GM18498 (cell line): ENCODE measurements around the gene ZNF574.

Source experiments
- ATAC-seq: cut with Tn5 transposase; IDR thresholded peaks from one replicate; pipeline ENCODE4 v1.9.1; 2021; ENCODE audit warnings: mild to moderate bottlenecking, moderate library complexity; ENCODE audit not compliant: unreplicated experiment

Gene ZNF574

DNA sequence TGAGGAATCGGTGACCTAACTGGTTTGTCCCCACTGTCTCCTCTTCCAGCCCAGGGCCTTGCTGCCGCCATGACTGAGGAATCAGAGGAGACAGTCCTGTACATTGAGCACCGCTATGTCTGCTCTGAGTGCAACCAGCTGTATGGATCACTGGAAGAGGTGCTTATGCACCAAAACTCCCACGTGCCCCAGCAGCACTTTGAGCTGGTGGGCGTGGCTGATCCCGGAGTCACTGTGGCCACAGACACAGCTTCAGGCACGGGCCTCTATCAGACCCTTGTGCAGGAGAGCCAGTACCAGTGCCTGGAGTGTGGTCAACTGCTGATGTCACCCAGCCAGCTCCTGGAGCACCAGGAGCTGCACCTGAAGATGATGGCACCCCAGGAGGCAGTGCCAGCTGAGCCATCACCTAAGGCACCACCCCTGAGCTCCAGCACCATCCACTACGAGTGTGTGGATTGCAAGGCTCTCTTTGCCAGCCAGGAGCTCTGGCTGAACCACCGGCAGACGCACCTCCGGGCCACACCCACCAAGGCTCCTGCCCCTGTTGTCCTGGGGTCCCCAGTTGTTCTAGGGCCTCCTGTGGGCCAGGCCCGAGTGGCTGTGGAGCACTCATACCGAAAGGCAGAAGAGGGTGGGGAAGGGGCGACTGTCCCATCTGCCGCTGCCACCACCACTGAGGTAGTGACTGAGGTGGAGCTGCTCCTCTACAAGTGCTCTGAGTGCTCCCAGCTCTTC lies 2.7 kb downstream of the ZNF574 start:
- no peak for ATAC-seq

DNA sequence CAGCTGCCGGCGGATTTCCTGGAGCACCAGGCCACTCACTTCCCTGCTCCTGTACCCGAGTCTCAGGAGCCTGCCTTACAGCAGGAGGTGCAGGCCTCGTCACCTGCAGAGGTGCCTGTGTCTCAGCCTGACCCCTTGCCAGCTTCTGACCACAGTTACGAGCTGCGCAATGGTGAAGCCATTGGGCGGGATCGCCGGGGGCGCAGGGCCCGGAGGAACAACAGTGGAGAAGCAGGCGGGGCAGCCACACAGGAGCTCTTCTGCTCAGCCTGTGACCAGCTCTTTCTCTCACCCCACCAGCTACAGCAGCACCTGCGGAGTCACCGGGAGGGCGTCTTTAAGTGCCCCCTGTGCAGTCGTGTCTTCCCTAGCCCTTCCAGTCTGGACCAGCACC lies 3.3 kb downstream of the ZNF574 start:
- ATAC-seq, result no peak

DNA sequence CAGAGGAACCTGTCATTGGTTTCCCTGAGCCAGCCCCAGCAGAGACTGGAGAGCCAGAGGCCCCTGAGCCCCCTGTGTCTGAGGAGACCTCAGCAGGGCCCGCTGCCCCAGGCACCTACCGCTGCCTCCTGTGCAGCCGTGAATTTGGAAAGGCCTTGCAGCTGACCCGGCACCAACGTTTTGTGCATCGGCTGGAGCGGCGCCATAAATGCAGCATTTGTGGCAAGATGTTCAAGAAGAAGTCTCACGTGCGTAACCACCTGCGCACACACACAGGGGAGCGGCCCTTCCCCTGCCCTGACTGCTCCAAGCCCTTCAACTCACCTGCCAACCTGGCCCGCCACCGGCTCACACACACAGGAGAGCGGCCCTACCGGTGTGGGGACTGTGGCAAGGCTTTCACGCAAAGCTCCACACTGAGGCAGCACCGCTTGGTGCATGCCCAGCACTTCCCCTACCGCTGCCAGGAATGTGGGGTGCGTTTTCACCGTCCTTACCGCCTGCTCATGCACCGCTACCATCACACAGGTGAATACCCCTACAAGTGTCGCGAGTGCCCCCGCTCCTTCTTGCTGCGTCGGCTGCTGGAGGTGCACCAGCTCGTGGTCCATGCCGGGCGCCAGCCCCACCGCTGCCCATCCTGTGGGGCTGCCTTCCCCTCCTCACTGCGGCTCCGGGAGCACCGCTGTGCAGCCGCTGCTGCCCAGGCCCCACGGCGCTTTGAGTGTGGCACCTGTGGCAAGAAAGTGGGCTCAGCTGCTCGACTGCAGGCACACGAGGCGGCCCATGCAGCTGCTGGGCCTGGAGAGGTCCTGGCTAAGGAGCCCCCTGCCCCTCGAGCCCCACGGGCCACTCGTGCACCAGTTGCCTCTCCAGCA lies 4.2 kb downstream of the ZNF574 start:
- no peak for ATAC-seq

DNA sequence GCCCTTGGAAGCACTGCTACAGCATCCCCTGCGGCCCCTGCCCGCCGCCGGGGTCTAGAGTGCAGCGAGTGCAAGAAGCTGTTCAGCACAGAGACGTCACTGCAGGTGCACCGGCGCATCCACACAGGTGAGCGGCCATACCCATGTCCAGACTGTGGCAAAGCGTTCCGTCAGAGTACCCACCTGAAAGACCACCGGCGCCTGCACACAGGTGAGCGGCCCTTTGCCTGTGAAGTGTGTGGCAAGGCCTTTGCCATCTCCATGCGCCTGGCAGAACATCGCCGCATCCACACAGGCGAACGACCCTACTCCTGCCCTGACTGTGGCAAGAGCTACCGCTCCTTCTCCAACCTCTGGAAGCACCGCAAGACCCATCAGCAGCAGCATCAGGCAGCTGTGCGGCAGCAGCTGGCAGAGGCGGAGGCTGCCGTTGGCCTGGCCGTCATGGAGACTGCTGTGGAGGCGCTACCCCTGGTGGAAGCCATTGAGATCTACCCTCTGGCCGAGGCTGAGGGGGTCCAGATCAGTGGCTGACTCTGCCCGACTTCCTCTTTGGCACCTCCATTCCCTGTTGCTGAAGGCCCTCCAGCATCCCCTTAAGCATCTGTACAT lies 4.9 kb downstream of the ZNF574 start:
- no peak for ATAC-seq

DNA sequence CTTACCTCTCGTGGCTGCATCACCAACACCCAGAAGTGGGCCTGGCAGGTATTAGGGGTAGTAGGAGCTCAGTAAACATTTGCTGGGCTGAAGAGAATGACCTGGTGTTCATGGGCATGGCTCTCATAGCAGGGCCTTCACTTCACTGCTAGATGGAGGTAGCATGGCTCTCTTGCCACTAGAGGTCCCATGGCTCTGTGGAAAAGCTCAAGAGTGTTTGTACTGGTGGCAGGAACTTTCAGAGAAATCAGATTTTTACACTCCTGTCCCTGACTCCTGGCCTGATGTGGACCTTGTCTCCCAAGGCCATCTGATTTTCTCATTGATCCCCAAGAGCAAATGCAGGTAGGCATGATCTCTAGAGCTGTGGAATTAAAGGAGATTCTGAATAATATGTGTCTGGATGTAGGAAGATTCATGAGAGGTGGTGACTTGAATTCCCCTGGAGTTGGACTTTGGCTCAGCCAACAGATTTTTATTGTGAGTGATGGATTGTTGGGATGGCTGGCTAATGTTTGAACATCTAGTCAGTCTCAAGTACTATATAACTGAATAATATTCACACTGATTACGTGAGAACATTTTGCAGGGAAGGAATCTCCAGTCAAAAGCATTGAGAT lies 5.7 kb downstream of the ZNF574 start:
- ATAC-seq, result no peak

DNA sequence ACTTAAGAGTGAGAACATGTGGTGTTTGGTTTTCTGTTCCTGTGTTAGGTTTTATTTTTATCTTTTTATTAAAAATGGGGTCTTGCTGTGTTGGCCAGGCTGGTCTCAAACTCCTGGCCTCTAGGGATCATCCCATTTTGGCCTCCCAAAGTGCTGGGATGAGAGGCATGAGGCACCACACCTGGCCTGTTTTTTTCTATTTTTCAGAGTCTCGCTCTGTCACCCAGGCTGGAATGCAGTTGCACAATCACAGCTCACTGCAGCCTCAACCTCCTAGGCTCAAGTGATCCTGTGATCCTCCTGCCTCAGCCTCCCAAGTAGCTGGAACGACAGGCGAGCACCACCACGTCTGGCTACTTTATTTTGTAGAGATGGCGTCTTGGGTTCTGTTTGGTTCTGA lies 7.6 kb downstream of the ZNF574 start:
- ATAC-seq, result no peak

DNA sequence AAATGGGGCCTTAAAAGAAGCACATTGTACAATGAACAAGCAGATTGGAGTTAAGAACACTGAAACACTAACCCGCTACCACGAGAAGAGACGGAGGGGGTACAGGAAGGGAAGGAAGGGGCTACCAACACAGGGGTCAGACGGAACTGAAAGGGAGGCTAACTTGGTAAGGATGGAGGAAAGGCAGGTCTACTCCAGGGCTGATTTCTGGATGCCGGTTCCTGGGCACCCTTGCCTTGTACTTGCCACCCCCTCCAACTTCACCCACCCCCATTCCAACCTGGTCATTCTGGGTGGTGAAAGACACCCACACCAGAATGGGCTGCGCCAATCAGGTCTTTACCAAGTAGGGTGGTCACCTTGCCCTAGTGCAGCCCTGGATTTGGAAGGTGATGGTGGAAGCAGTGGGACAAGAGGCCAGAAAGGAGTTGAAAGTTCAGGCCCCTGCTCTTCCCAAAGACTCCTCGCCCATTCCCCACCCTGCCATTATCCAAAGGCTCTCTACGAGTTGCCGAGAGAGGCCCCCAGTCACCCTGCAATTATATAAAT lies 10.3 kb downstream of the ZNF574 start:
- no peak for ATAC-seq

DNA sequence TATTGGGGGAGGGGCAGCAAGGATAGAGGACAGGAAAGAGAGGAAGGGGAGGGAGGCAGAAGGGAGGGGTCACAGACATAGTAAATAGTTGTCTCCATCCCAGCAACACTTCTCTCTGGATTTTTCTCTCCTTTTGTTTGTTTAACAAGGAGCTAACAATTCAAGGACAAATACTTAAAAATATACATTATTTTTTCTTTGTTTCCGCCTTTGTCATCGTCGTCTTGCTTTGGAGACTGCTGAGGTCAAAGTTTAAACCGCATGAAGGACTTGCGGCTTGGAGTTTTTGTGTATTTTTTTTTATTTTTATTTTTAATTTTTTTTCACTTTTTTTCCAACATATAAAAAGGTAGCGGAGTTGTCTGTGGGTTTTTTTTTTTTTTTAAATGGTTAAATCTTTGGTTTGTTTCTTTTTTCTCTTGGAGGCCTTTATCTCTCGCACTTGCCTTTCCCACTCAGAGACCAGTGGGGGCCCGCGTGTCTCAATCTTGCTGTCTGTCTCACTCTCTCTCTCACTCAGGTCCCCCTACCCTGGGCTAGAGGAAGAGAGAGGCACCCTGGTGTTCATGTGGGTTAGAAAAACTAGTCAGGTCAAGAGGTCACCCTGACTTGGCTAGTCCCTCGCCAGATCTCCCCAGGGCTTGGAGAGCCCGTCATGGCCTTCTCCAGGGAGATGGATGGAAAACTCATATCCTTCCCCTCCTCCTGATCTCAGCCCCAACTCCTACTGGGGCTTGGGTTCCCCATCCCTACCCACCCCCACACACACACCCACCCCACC lies 11.0 kb downstream of the ZNF574 start:
- no peak for ATAC-seq

DNA sequence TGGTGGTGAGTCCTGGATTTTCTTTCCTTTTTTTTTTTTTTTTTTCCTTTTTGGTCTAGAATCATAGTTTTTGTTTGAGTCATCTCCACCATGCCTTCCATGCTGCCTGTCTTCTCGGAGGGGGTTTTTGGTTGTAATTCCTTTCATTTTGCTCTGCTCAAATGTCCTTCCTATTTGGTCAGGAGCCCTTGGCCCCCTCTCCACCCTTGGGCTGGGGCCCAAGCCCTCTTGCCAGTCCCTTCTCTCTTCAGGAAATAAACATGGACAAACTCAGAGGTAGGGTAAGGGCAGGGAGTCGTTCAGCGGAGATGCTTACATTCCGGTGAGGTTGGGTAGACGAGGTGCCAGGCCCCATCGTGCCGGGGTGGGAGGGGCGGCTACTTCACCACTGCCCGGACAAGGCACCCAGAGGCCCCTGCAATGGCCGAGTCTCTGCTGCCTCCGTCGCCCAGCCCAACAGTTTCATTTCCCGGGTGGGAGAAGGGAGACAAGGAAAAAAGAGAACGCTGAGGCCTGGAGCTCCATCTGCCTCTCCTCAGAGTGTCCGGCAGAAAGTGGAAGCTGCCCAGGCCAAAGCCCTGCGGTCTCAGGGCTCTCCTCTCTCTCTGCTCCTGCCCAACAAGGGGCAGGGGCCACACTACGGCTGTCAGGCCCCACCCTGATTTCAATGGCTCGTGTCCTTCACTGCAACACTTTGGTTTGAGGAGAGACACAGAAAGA lies 12.7 kb downstream of the ZNF574 start:
- ATAC-seq, result no peak

DNA sequence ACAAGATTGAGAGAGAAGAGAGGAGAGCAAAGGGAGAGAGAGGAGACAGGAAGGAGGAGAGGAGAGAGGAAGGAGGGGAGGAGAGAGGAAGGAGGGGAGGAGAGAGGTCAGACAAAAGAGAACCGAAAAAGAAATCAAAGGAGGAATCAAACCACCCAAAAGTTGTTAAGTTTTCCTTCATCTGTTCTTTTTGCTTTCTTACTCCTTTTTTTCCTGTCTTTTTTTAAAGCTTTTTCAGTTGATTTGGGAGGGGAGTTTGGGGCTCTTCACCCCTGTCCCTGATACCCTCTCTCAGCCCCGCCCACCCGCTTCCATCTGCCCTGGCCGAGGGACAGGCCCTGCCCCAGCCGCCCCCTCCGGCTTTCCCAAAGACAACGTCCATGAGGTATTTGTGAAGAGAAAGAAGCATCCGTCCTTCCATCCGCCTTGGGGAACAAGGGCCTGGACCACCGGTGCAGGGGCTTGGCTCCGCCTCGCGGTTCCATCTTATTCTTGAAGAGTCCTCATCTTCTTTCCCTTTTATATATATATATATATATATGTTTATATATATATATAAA lies 13.3 kb downstream of the ZNF574 start:
- ATAC-seq, result no peak

DNA sequence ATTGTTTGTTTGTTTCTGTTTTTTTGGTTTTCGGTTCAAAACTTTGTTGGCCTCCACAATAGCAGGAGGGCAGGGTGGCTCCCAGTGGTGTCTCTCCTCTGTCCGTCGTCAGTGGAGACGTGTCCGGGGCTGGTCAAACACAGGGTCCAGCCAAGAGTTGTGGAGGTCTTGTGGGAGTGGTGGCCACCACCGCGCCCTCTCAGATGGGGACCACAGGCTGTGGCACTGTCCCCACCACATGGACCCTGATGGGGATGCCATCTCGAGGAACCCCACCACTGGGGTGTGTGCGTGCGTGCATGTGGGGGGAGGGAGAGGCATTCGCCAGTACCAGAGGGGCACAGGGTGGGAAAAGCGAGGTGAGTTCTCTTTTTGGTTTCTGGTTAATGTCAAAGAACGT lies 13.8 kb downstream of the ZNF574 start:
- ATAC-seq, result no peak

DNA sequence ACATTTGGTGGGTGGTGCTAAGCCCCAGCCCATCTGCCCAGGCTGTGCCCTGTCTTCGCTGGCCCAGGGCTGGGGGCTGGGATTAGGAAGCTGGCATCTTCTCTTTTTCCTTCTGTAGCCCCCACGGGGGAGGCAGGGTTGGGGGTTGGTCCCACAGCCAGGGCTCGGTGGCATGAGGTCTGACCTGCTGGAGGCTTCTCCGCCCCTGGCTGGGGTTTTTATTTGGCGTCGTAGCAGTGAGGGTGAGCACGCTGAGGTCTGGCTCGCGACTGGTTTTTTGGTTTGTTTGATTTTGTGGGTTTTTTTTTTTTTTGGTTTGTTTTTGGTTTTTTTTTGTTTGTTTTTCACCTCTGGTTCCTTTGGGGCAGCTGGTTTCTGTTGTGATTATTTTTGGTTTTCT lies 14.7 kb downstream of the ZNF574 start:
- no peak for ATAC-seq

DNA sequence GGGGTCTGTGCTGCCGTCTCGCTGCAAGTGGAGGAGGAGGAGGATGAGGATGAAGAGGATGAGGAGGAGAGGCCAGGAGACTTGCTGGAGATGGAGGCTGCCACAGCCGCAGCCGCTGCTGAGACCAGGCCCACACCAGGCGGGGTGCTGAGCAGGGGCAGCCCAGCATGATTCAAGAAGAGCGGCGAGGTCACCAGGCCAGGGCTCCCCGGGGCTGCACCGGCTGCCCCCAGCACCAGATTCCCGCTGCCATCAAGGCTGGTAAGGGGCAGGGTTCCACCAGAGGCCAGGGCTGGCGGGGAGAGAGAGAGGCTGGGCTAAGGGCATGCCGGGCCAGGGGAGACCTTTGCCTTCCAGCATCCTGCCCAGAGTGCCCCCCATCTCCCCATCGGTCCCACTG lies 15.3 kb downstream of the ZNF574 start:
- ATAC-seq, result no peak

DNA sequence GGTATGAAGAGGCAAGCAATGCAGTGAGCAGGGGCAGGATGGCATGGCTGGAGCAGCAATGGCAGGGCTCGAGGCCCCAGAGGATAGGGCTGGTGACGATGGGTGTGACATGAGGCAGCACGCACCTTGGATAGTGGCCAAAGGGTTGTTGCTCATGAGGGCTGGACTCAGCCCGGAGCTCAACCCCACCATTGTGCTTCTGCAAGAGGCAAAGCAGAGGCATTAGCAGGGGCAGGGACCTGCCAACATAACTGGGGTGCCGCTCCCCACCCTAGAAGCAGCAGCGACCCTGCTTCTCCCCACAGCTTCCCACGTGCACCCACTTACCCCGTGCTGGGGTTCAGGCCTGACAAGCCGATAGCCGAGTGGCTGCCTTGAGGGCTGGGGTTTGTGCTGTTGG lies 15.8 kb downstream of the ZNF574 start:
- no peak for ATAC-seq

DNA sequence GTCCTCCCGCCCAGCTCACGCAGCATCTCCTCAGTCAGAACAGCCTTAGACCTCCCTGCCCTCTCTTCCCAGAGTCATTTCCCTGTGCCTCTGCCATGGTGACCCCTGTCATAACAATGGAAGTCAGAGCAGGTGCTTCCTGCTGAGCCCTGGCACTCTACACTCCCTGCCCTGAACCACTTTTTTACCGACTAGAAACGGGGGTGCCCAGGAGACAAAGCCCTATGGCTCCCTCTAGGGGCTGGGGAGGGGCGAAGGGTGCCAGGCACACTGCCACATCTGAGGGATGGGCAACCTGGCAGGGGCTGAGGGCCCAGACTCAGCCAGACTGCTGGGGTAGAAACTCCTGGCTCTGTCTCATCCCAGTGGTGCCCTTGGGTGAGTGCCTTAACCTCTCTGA lies 16.4 kb downstream of the ZNF574 start:
- no peak for ATAC-seq

DNA sequence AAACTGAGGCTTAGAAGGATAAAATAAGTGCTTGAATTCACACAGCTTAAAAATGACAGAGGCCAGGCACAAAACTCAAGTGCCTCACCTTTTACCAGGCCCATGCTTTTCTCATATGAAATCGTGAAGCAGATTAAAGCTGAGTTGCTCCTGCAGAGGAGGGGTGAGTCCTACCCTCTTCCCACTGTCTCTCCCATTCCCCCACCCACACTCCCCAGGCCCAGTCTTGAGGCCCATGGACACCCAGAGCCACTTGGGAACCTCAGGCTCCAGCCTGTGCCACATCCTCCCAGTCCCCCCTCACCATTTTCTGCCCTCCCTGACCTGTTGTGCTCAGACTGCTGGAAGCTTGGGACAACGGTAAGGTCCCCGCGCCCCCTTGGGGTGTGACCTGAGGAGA lies 17.5 kb downstream of the ZNF574 start:
- no peak for ATAC-seq

DNA sequence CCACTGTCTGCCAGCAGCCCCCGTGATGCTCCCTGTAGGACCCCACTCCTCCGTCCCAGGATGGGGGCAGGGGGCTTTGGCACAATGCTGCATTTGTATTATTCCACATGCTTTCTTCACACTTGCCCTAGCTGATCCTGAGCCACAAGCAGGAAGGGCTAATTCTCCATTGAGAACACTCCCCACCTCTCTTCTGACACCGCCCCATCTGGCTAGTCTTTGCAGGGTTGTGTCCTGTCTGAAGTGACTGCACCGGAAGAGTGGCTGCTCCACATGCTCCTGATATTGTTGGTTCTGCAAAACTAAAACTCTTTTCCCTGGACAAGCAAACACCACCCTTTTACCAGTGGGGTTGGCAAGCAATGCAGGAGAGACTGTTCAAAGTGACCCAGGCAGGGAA lies 18.0 kb downstream of the ZNF574 start:
- no peak for ATAC-seq

DNA sequence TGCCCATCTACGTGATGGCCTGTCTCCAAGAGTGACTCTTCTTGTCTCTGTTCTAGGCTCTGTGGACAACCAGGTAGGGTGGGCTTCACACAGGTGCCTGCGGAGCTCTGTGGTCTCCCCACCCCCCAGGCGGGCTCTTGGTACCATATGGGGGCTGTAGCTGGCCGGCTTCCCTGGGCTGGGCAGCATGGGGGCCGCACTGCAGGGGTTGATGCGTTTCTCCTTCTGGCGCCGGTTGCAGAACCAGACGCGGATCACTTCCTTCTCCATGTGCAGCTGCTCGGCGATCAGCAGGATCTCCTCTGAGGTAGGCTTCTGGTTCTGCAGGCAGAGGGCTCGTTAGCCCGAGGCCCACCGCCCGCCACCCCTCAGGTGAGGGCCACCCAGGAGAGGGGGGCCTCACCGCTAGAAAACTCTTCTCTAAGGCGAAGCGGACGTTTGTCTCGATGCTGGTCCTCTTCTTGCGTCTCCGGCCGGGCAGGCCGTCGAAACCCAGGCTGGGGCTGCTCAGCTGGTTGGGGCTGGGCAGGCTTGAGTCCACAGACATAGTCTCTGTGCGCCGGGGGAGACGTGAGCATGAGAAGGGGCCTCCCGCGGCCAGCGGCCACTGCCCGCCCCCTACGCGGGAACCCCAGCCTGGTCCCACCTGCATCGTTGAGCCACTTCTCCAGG lies 19.3 kb downstream of the ZNF574 start:
- no peak for ATAC-seq

DNA sequence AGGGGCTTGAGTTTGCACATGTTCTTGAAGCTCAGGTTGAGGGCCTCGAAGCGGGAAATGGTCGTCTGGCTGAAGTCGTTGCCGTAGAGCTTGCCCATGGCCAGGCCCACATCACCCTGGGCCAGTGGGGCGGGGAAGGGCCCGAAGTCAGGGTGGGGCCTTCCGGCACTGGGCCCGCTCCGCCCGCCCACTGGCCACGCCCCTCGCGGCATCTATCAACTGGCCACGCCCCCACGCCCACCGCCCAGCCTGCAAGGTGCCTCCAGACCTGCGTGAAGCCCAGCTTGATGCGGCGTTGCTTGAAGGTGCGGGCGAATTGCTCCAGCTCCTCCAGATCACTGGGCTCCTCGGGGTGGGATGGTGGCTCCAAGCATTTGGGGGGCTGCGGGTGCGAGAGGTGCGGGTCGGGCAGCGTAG lies 19.9 kb downstream of the ZNF574 start:
- no peak for ATAC-seq
